GDM1 (cell line): ENCODE measurements around the gene ATF7IP.

Experiments
- DNase-seq: peaks from one replicate; lab custom pipeline; 2025; lab: John Stamatoyannopoulos, UW

Gene ATF7IP

DNA sequence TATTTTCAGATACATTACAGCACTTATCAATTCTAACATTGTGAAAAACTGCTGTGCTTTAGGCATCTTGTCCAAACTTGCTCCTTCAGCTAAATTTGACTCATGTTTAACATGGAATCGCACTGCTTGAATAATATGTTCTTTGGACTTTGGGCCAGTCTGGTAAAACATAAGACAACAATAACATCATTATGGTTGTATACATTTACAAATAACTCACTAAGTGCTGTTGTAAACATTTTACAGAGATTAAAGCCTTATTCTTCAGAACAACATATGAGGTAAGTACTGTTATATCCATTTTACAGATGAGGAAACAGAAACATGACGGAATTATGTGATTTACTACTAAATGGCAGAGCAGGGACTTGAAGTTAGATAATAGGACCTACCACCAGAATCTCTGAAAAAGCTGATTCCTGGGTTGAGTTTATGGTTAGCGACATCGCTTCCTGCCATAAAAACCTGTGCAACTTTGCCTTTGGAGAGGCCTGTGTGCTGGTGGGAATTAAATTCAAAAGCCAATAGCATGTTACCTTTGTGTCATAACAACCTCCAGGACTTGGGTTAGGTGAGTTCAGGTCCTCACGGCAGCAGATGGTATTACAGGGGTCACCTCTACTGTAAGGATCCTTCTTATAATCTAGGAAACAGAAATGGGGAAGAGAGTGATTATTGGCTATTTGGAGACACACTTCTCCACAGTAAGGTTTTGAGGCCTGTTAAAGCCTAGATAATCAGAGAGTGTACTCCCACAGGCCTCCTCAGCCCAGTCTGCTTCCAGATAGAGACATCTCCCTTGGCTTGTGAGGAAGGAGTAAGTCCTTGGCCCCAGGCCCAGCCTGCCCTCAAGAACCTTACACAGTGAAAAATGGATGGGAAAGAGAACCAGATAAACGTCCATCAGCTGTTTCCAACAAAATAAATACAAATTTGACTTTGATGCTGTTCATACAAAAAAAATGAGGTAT, 140.4 kb downstream of the ATF7IP start:
- no peak for DNase-seq

DNA sequence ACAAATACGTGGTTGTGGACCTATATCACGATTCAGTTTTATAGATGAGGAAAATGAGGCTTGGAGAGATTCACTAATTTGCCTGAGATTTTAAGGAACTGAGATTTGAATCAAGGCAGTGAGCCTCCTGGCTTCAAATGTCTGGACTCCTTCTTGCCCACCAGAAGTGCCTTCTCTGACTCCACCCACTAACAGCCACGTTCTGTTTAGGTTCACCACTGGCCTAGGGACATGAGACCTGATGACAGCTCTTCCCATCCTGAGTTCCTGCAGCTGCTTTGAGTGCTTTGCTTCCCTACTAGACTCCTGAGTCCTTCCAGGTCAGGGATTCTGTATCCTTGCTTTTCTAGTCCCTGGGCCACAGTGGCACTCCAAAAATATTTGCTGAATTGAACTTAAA, 145.1 kb downstream of the ATF7IP start:
- no peak for DNase-seq

DNA sequence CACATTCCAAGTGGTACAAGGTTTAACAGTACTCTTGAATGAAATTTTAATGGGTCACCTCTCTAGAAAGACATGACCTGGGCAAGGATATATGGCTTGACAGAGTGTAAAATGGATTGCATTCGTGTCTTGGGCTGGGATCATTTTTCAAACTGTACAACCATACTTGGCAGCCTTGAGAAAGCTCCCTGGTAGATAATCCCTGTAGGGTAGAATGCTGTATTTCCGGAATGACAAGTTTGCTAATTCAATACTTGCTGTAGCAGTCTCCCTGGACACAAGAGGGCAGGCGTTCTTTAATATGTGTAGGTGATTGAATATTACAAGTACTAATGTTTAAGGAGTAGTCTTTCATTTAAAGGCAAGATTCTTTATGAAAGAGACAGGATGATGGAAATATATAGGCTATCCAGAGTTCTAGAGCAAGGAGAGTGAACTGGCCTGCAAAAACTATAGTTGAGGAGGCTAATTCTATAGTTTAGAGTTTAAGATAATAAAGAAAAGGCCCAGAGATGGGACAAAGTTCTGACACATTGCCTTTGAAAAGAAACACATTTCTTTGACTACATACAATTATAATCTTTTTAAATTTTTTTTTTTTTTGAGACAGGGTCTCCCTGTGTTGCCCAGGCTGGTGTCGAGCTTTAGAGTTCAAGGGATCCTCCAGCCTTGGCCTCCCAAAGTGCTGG, 148.8 kb downstream of the ATF7IP start:
- DNase-seq = no peak

DNA sequence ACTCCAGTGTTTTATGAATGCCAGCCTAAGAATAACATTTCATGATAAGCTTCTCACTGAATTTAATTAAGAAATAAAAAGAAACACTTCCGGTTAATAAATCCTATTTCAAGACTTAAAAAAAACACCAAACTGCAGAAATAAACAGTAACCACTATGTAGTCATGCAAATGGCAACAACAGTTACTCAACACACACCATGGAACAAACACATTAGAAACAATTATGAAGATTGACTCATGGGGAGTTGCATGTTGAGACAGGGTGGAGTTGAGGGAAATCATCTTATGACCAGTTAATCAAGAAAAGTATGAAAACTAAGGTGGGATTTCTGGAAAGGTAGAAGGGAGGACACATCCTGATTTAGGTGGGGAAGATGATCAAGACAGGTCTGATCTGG, 149.5 kb downstream of the ATF7IP start:
- DNase-seq = no peak

DNA sequence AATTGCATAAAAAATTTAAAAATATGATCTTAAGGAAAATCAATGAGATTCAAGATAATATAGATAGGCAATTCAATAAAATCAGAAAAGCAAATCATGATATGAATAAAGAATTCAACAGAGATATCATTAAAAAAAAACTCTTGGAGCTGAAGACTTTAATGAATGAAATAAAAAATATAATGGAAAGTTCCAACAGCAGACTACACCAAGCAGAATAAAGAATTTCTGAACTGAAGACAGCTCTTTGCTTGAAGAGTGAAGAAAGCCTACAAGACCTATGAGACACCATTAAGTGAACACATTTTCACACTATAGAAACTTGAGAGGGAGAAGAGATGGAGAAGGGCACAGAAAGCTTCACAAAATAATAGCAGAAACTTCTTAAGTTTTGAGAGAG, 156.3 kb downstream of the ATF7IP start:
- DNase-seq = no peak

DNA sequence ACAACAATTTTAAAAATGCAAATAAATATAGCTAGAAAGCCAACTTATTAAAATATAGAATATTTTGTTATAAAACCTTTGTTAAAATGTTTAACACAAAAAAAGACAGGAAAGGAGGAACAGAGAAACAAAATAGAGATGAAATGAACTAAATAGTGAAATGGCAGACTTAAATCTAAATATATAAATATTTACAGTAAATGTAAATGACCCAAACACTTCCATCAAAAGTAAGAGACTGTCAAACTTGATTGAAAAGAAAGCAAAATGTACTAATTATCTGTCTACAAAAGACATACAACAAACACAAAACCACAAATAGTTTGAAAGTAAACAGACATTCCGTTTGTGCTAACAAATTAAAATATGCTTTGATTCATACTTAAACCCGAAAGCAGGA, 160.5 kb downstream of the ATF7IP start:
- DNase-seq = no peak

DNA sequence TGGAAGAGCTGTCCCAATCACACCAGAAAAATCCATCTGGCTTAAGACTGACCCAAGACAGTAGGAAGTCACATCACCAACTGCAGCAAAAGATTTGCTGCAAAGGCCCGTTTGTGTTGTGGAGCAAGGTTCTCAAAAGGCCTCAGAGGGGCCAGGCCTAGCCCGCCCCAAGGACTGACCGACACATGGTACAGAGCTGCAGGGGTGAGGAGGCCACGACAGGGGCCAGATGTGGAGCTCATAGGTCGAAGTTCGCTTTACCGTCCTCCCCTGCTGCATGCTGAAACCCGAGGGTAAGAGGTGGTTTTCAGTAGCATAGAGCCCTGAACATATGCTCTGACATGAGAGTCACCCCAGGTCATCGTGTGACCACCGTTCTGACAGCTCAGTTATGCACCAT, 166.7 kb downstream of the ATF7IP start:
- DNase-seq = no peak

DNA sequence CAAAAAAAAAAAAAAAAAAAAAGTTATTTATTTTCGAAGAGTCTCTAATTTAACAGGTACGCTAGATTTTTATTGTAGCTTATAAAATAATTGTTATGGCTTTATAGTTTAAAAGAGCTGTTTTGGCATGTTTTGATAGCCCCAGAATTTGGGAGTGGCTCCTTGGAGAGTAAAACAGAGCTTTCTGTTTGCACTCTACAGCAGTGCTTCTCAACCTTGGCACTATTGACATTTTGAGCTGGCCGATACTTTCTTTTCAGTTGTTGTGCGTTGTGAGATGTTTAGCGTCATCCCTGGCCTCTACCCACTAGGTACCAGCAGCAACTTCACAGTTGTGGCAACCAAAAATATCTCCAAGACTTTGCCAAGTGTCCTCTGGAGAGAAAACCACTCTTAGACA, 171.6 kb downstream of the ATF7IP start:
- DNase-seq = no peak

DNA sequence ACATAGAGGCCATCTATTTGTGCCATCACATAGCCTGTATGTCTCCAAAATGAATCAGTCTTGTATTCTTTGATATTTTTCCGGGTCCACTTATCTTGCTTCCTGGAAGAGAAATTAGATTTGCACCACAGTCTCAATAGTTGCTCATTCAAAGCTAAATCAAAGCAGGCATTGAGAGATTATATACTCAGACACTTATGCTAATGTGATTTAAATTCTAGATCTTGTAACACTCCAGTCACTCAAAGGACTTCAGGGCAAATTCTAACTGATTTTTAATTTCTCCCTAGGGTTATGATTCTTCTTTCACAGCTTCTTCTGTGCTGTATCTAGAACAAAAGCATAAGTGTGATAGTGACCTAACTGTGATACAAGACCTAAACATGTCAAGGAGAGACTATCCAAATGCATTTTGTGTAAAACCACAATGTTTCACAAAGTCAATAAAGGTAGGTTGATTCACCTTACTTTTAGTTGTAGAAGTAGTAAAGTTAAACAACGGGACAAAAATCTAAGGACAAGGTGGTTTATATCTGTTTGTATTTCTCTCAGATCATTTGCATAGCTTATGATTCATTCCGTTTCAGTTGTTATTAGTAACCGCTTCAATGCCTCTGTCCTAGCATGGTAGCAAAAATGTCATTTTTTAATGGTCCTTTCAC, 175.4 kb downstream of the ATF7IP start:
- no peak for DNase-seq

DNA sequence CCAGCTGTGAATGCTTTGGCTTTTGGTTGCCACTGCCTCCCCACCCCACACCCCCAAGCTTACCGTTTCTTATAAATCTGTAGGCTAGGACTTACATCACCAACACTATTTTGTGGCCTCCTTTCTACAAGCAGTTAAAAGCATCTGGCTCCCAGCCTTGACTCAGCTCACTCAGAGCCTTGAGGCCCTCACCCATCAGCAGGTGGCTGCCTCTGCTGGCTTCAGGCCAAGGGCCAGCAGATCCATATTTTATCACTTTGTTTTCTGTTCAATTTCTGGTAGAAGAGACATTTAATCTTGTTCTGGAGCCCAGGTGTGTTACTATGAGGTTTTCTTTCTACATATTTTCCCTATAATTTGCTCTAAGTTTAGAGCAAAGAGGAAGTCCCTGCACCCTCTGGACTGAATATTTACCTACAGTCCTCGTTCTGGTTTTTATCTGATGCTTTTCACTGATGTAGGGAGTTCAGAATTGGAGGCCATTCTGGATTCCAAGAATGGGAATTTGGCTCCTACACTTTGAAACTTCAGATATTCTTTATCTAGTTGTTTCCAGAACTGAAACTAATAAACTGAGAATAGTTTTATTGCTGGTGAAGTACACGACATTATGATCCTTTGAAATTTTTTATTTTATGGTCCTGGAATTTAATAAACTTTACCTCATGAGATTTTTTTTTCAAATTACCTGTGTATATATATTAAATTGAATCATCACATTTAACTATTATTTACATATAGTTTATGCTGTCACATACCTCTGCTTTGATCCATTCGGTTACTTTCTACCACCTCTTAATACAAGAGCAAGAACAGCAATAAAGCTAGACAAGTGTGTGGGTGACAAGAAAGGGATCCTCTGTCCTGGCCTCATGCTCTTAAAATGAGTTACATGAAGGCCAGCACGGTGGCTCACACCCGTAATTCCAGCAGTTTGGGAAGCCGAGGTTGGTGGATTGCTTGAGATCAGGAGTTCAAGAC, 180.0 kb downstream of the ATF7IP start:
- no peak for DNase-seq

DNA sequence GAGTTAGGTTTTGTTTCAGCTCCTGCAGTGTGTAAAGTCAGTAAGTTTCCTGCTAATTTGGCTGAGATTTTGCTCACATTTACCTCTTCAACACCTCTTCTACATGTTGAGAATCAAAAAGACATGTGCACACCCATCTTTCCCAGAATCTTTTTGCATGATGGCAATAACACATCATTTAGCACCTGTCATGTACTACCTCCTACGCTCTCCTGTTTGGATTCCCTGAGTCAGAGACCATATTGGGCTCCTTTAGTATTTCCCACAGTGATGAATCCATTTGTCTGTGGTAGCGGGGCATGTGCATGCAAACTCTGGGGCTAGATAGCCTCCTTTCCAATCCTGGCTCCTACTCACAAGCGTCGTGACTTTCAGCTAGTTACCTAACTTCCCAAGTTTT, 182.1 kb downstream of the ATF7IP start:
- DNase-seq = no peak

DNA sequence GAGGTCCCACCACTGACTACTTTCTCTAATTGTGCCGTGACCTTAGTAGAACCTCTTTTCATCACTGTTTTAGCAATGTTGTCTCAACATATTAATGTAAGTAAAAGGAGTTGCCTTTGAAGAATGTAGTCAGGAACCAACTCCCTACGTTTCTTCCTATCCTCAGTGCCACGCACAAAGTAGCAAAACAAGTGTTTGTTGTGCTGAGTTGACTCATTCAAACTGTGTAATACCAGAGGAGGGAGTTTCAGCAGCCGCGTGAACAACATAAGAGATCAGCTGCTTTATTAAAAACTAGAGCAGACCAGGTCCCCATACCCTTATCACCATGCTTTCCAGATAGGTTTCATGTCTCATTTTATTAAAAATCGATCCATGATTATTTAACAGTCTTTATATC, 183.1 kb downstream of the ATF7IP start:
- no peak for DNase-seq
